GM21737 (cell line): ENCODE data around the gene AQP2.

Experiments
- ATAC-seq: cut with Tn5 transposase; IDR thresholded peaks from one replicate; pipeline ENCODE4 v1.9.1; 2021; ENCODE audit warnings: mild to moderate bottlenecking, moderate library complexity; ENCODE audit not compliant: unreplicated experiment

AQP2 gene, protein sequence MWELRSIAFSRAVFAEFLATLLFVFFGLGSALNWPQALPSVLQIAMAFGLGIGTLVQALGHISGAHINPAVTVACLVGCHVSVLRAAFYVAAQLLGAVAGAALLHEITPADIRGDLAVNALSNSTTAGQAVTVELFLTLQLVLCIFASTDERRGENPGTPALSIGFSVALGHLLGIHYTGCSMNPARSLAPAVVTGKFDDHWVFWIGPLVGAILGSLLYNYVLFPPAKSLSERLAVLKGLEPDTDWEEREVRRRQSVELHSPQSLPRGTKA

DNA sequence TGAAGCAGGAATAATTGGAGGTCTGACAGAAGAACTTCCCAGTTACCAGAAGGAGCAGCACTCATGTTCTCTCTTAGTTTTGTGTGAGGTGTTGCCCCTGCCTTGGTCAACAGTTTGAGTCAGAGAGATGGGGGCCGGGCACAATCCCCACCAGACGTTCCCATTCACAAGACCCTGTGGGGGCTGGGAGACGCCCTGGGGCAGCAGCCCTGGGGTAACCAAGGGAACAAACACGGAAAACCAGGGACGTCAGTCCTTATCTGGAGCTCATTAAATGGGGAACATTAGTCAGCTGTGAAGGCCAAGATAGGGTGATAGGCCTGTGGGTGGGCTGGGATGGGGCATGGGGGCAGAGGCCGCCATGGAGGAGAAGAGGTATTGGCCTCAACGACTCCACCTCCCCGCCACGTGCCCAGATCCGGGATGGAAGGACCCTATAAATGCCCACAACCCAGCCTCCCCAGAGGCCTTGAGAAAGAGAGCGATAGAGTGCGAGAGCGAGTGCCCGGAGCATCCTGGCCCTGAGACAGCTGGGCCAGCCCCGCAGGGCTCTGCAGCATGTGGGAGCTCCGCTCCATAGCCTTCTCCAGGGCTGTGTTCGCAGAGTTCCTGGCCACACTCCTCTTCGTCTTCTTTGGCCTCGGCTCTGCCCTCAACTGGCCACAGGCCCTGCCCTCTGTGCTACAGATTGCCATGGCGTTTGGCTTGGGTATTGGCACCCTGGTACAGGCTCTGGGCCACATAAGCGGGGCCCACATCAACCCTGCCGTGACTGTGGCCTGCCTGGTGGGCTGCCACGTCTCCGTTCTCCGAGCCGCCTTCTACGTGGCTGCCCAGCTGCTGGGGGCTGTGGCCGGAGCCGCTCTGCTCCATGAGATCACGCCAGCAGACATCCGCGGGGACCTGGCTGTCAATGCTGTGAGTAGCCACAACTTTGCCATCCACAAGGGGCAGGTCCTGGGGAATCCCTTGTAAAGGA is at the start of gene AQP2:
AQP2 (plus strand) TSS at position 465 of the 979 bp plus-strand sequence; CDS start at position 559, 94 bp downstream.
- ATAC-seq = no peak

DNA sequence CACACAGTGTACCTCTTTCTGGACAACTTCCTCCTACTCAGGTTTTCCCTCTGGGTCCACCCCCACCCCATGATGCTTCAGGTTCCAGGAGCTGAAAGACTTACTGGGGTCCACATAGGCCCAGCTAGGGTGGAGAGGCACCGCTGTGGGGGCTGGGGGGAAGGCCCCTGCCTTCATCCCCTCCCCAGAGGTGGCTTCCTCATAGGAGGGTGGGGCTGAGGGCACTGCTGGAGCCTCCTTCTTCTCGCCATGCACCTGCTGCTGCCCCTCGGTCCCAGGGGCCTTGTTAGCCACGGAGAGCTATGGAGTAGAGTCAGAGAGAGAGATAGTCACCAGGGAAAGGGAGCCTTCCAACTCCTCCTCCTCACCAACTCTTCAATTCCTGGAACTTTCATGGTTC is 49.5 kb upstream of the AQP2 start:
- ATAC-seq = no peak

DNA sequence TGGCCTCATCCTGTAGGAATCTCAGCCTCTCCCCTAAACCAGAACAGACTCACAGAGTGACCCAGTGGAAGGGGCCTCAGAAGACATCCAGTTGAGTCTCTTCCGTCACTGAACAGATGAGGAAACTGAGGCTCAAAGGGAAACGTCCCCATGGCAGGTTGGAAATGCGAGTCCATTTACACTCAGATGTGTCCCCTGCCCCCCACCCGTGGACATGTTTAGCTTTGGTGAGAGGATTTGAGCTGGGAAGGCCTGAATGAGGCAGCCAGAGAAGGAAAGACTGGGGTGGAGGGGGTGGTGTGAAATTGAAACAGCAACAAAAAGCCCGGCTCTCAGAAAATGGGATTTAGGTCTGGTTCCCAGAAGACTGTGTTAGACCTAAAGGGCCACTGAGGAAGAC is 48.6 kb upstream of the AQP2 start:
- no peak for ATAC-seq

DNA sequence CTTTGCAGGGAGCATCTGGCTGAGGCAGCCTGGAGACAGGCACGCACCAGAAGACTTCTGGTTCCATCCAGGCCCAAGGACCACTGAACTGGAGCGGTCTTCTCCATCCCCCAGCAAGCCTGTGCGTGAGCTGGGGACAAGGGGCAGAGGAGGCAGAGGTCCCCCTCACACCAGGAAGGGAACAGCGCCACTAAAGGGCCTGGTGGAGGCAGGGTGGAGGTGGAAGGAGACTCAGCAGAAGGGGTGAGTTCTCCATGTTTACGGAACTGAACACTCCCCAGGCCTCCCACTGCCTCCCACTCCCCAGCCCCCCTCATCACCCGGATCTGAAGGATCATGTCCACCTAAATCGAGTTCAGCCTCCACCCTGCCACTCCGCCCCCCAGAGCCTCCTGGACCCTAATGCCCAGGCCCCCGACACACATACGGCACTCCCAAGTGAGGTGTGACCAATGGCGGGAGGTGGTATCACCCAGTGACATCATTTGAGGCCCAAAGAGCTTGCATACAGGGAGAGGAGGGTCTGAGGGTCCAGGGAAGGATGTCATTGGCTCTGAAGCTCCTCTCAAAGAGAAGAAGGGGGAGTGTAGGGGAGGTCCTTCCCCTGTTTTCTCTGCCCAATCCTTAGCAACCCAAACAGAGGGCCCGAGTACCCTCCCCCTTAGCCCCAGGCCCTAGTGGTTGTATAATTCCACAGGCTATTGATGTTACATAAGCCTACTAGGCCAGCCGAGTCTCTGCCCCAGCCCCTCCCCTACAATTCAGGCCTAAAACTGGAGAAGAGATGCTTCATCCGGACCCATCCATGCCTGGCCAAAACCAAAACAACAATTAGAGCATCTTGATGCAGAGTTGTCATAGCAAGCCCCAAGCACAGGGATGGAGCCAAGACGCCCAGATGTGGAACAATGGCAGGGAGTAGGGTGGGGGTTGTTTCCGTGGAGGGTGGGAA is 47.9 kb upstream of the AQP2 start:
- no peak for ATAC-seq

DNA sequence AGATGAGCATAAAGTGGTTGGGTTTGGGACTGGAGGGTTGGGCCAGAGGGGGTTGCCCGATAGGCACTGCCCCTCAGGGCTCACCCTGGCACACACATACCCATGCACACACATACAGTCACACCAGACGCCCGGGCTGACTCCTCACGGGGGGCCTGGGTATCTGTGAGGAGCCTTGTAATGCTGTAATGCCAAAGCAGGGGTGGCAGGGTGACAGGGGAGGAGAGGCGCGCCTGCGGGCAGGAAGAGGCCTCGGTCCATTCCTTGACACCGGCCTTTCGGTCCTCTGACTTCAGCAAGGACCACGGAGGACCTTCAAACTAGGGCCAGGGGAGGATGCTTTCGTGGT is 47.2 kb upstream of the AQP2 start:
- ATAC-seq = no peak

DNA sequence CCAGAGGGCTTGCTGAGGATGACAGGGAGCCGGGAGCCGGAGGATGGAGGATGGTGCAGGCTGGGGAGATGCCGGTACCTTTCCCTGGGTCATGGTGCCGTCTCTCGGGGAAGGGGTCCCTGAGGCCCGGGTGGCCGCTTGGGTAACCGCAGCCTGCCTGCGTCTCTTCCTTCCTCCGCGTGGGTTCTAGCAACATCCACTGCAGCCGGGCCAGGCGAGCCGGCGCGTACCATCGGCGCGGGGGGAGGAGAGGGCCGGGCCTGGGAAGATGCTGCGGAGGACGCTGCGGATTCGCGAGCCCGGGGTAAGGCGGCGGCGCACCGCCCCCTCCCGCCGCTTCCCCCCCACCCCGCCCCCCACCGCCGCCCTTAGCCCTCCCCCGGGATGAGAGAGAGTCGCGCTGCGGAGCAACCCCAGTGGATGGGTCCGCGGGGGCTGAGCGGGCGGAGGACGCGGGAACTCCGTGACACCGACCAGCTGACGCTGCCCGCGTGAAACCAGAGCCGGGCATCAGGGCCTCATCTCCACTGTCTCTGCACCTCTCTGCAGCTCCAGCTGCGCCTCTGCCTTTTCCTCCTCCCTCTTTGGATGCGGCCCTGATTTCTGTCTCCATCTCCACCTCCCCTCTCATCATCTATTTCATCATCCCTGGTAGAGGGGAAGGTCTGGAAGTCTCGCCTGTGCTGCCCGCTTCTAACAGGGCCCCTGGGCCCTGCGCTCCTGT is 46.7 kb upstream of the AQP2 start, which contains the start of gene FAIM2:
FAIM2 (minus strand) TSS at position 201 of the 724 bp plus-strand sequence; CDS start at position 93, 108 bp downstream.
- no peak for ATAC-seq

DNA sequence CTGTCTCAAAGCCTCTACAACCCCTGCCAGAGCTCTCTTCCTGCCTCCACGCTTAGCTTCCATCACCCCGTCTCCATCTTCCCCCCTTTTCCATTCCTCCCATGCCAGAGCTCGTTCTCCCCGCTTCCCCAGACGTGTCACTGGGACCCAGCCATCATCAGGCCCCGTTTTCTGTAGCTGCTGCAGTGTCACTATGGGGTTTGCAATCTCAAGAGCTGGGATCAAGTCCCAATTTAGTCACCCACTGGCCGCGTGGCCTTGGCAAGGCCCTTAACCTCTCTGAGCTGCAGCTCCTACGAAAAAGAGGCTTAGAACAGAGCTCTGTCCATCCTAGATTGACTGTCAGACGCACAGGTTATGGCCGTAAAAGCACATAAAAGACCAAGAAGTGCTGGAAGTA is 45.9 kb upstream of the AQP2 start:
- no peak for ATAC-seq

DNA sequence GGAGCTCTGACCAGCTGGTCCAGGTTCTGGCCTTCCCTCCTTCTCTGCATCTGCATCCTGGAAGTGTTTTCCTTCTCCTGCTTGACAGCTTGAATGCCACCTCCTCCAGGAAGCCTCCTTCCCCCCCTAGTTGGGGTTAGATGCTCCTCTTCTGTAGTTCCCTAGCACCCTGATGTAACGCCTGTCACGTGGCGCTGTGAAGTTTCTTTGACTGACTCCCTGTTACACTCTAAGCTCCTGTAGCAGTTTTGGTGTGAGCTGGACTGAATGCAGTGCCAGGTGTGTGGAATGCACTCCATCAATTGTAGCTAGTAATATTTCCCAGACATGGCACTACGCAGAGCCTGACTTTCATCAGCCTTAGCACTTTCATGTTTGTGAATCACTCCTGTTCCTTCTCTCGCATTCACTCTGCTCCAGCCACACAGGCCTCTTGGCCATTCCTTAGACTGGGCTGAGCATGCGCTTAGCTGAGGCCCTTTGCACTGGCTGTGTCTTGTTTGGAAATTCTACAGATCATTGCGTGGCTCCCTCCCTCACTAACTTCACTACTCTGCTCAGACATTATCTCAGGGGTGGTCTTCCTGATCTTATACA is 44.7 kb upstream of the AQP2 start:
- ATAC-seq = no peak

DNA sequence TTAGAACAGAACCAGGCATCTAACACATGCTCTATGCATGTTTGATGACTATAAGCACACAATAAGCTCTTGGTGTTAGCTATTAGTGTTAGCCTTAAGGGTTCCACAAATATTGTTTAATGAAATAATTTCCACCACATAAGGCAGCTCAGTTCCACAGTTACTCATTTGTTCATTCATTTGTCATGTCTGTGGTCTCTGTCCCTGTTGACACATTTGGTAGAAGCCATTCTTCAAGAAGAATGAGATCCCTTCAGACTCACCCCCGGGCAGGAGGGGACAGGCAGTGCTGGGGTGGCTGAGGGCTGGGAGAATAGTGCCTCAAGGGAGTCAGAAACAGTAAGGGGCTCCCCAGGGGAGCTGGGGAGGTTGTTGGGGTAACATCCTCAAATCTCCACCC is 43.2 kb upstream of the AQP2 start:
- no peak for ATAC-seq

DNA sequence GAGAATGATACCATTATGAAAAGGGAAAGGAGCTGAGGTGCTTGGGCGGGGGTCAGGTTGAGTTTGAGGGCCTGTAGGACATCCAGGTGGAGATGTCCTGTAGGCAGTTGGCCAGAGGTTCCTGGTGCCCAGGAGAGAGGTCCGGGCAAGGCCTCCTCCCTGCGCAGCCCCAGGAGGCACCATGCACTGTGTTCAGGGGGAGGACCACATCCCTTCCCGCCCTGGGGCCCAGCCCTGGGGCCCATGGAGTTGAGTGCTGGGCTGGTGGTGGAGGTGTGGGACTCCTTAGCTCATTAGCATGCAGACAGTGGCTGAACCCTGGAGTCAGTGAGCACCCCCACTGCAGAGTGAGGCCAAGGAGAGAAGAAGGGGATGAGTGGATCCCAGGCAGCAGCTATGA is 41.2 kb upstream of the AQP2 start:
- ATAC-seq = no peak

DNA sequence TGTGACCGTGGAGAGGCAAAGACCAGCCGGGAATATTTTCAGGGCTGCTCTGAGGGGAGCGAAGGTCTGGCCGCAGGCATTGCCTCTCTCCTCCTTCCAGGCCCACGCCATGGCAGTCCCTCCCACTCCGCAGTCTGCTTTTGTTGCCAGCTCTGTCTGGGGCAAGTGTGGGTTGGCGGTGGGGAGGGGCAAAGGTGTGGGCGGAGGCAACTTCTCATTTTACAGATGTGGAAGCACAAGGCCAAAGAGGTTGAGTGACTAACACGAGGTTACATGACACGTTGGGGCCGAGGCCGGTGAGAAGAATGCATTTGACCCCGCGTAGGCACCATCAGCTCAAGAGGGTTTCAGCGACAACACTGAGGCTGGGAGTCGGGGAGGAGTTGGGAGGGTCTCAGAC is 40.7 kb upstream of the AQP2 start:
- ATAC-seq = no peak

DNA sequence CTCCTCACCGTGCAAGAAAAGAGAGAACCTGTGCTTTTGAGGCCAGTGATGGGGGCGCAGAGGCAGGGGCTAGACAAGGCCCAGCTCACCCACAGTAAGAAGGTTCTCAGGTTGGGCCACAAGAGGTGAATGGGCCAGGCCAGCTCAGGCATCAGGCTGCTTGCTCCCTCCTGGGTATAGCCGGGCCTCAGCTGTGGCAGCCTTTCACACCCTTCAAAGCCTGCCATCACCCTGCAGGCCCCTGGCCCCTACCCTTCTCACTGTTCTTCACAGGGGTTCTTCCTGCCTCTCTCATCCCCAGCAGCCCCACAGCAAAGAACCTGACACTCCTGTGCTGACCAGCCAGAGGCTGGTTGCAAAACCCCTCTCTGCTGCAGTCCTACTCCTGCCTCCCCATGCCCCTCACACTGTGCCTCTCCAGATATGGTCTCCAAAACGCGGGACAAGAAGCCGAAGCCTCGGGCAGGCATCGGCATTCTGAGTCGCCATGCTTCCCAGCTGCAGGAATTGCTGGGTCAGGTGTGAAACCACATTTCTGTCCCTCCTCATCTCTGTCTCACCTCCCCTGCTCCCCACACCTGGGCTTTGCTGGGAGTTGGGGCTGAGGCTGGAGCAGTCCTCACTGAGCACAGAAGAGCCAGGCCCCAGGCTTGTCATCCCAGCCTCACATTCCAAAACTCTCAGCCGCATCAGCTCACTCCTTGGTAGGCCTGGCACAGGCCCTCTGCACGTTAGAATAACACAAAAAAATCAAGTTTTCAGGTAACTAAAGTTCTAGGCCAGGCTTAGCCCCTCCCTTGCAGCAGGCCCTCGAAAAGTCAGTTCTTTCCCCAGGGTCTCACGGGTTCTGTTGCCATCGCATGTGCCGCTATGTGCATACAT is 40.0 kb upstream of the AQP2 start:
- ATAC-seq = no peak

DNA sequence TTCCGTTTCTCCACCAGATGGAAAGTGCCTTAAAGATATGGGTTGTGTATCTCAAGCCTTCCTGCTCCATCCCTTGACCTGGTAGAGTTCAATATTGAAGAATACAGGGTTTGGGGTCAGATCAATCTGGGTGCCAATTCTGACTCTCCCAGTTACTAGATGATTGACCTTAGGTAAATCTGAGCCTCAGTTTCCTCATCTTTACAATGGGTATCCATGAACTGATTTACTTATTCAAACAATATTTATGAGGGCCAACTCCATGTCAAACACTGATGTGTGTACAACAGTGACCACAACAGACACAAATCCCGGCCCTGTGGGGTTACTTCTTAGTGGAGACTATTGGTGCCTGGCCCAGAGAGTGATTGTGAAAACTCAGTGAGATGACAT is 39.3 kb upstream of the AQP2 start:
- no peak for ATAC-seq

DNA sequence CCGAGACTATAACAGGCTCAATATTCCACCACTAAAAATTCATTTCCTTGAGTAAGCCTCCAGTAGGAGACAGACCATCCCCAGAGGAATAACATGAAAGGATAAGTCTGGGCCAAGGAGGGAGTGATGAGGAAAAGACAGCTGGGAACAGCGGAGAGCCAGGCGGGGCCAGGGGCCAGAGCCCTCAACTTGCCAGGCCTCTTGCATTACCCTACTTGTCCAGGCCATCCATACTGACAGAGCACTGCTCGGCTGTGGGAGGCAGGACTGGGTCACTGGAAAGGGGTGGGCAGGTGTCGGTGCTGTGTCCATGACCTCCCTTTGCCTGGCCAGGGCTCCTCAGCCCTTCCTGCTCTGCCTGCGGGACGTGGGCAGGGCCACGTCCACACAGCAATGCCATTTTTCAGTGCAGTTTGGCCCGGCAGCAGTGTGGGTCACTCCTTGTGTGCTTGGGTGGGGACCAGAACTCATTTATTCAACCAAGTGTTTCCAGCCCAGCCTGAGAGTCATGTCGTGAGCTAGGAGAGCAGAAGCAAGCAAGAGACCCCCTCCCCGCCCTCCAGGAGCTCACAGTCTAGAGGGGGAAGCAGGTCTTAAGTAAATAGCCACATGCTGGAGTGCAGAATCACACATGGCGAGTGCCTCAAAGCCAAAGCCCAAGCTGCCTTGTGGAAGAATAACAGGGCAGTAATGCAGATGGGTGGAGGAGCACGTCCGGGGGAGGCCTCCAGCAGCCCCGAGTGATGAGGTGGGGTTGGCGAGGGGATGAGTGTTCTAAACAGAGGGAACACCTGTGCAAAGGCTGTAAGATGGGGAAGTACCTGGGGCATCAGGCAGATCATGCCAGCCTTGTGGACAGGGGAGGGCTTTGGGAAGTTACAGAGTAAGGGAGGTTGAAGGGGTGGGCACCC is 37.9 kb upstream of the AQP2 start:
- ATAC-seq = no peak

DNA sequence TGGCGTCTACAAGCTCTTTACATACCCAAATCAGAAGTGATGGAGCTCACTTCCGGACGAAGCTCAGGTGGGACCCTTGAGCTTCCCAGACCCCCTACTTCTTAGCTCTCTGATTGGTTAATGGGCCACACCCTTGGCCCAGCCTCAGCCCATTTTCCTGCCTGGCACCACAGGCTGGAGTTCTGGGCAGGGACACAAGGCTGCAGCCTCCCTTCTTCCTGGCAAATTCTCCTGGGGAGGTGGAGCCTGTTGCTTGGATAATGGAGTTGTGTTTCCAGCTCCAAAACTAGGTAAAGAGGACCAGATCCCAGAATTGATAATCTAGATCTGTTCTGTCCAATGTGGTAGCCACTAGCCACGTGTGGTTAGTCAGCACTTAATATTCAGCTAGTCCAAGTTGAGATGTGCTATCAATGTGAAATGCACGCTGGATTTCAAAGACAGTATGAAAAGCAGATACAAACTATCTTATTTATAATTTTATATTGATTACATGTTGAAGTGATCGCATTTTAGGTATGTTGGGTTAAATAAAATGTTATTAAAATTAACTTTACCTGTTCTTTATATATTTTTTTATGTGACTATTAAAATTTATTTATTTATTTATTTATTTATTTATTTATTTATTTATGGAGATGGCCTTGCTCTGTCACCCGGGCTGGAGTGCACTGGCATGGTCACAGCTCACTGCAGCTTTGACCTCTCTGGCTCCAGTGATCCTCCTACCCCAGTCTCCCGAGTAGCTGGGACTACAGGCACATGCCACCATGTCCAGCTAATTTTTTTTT is 34.2 kb upstream of the AQP2 start:
- ATAC-seq = no peak

DNA sequence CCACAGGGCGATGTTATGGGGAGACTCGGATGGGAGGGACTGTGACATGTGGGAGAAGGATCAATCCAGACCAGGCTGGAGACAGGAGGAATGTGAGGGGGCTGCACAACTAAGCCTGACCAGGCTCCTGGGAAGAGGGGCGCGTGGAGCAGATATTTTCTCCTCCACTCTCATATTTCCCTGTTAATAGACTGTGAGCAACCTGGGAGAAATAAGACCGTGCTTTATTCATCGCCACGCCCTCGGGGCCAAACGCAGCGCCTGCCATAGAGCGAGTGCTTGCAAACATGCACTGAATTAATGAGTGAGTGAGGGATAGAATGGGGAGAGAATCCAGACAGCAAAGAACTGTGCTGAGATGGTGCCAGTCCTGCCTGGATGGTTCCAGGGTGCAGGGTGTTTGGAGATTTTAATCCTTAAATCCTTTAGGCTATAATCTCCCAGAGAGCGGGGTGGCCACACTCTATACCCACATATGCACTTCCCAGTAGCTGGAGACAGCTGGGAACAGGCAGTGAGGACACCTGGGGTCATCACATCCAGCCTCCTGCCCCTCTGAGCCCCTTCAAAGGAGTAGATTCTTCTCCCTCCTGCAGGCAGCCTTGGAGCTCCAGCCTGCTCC is 33.3 kb upstream of the AQP2 start:
- no peak for ATAC-seq

DNA sequence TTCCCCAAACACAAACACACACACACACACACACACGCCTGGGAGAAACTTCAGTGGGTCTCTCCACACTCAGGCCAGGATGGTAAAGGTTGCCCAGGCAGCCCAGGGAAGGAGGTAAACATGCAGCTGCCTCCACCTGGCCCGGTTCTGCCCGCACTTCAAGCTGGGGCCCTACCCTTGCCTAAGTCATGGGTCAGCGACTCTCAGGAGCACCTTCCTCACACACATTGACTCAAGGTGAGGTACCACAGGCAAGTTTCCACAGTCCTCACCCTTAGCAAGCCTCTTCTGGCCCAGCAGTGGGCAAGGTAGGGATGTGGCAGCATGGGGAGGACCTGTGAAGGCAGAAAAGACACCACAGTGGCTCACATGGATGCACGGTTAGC is 32.8 kb upstream of the AQP2 start:
- ATAC-seq = no peak
